Endothelial cell of umbilical vein (primary cell): ENCODE data around the gene SH3RF1. TPM values are rescaled to one million over a fixed set of nuclear protein-coding genes. Genes with fewer than 3 reads are reported as not detected.

Source experiments
- BruUV-seq: library from RNA; stranded (reverse); fragments of 400-500 nt; replicated peaks from 2 replicates; lab custom pipeline; 2021; lab: Mats Ljungman, UMichigan
- CTCF ChIA-PET: fragments of 300-600, 350-600 bp; sonication (Branson Sonifier 250); formaldehyde crosslinking; loops from one replicate; lab custom pipeline; 2021; ENCODE audit warnings: antibody characterized with exemption, inconsistent platforms; lab: Charles Lee
- POLR2A ChIA-PET: fragments of 300-600, 350-600 bp; sonication (Branson Sonifier 250); formaldehyde crosslinking; loops from one replicate; lab custom pipeline; 2021; ENCODE audit warnings: antibody characterized with exemption, inconsistent platforms; lab: Charles Lee
- DNase-seq: peaks from one replicate; pipeline ENCODE4 v3.0.0-alpha.2; 2011; ENCODE audit warnings: low read depth, low spot score
- FAIRE-seq: peaks from 2 replicates; lab custom pipeline; 2011; peaks lifted over from hg19 to GRCh38; lab: Jason Lieb, UNC
- H2AFZ ChIP-seq: 2 replicates; pipeline ENCODE4 v1.6.0; 2012; ENCODE audit warnings: low read depth, low read length, control low read depth, inconsistent platforms
- H3K27ac ChIP-seq: 2 replicates; pipeline ENCODE4 v1.5.1; 2011; ENCODE audit warnings: low read depth, mild to moderate bottlenecking, control low read depth, low read length, moderate library complexity; ENCODE audit not compliant: insufficient read depth
- H3K27me3 ChIP-seq, 2 experiments: 2 replicates each; pipeline versions ENCODE4 v1.6.0 to v1.6.1; 2011; ENCODE audit warnings: low read length in 2 of 2, mixed read lengths in 1 of 2; ENCODE audit not compliant: control insufficient read depth in 2 of 2, insufficient read depth in 2 of 2
- H3K36me3 ChIP-seq, 2 experiments: 2 replicates in 1 of 2; 3 replicates in 1 of 2; pipeline ENCODE4 v1.5.1; 2011; ENCODE audit warnings: low read length in 2 of 2, mild to moderate bottlenecking in 1 of 2, moderate library complexity in 1 of 2; ENCODE audit not compliant: control insufficient read depth in 2 of 2, insufficient read depth in 2 of 2; ENCODE audit errors: extremely low read depth in 1 of 2
- H3K4me1 ChIP-seq: 3 replicates; pipeline ENCODE4 v1.5.1; 2011; ENCODE audit warnings: mild to moderate bottlenecking, low read length; ENCODE audit not compliant: control insufficient read depth, insufficient read depth; ENCODE audit errors: extremely low read depth
- H3K4me2 ChIP-seq: 2 replicates; pipeline ENCODE4 v1.6.1; 2011; ENCODE audit warnings: low read length, control low read depth, mixed read lengths; ENCODE audit not compliant: insufficient read depth
- H3K4me3 ChIP-seq, 3 experiments: fragments of 200-600 bp in 1 of 3; sonication (generic), shearing (Covaris generic) in 1 of 3; replicated peaks in 1 of 3; 2 replicates each; pipeline ENCODE4 v1.5.1; 2011 to 2016; ENCODE audit warnings: control low read depth in 3 of 3, low read length in 3 of 3, mild to moderate bottlenecking in 2 of 3, inconsistent platforms in 1 of 3, low read depth in 1 of 3, moderate library complexity in 1 of 3; ENCODE audit not compliant: insufficient read depth in 1 of 3
- H3K79me2 ChIP-seq: 2 replicates; pipeline ENCODE4 v1.6.0; 2012; ENCODE audit warnings: low read length, inconsistent platforms; ENCODE audit not compliant: control insufficient read depth, insufficient read depth
- H3K9ac ChIP-seq: replicated peaks from 2 replicates; pipeline ENCODE3; 2011; ENCODE audit warnings: low read length, control low read depth; ENCODE audit not compliant: insufficient read depth; ENCODE audit errors: extremely low read depth
- H3K9me1 ChIP-seq: replicated peaks from 3 replicates; pipeline ENCODE4 v1.6.0; 2011; ENCODE audit warnings: mild to moderate bottlenecking, low read length; ENCODE audit not compliant: control insufficient read depth, insufficient read depth; ENCODE audit errors: extremely low read depth
- H3K9me3 ChIP-seq: replicated peaks from 2 replicates; pipeline ENCODE4 v1.5.1; 2012; ENCODE audit warnings: low read length, inconsistent platforms; ENCODE audit not compliant: control insufficient read depth, insufficient read depth
- H4K20me1 ChIP-seq: replicated peaks from 2 replicates; pipeline ENCODE3; 2011; ENCODE audit warnings: mild to moderate bottlenecking, low read length; ENCODE audit not compliant: control insufficient read depth, insufficient read depth; ENCODE audit errors: extremely low read depth
- EZH2 ChIP-seq: IDR thresholded peaks from 2 replicates; pipeline ENCODE4 v1.6.1; 2012; ENCODE audit warnings: borderline replicate concordance, low read depth, mild to moderate bottlenecking, moderate library complexity, low read length, inconsistent platforms; ENCODE audit not compliant: severe bottlenecking
- FOS ChIP-seq: IDR thresholded peaks from 2 replicates; pipeline ENCODE4 v1.6.1; 2011; ENCODE audit warnings: mild to moderate bottlenecking, low read length, moderate library complexity, borderline replicate concordance; ENCODE audit not compliant: insufficient read depth
- GATA2 ChIP-seq: IDR thresholded peaks from 2 replicates; pipeline ENCODE4 v1.7.0; 2011; ENCODE audit warnings: low read depth, mild to moderate bottlenecking, moderate library complexity, mixed read lengths, low read length; ENCODE audit not compliant: insufficient read length, insufficient read depth
- JUN ChIP-seq: IDR thresholded peaks from 2 replicates; pipeline ENCODE4 v1.6.1; 2011; ENCODE audit warnings: borderline replicate concordance, low read depth; ENCODE audit not compliant: insufficient read length, insufficient read depth
- MAX ChIP-seq: IDR thresholded peaks from 2 replicates; pipeline ENCODE4 v1.6.1; 2011; ENCODE audit not compliant: insufficient read depth, insufficient read length
- MYC ChIP-seq: IDR thresholded peaks from one replicate; pipeline ENCODE4 v1.6.1; 2011; ENCODE audit warnings: mild to moderate bottlenecking, low read depth, low read length
- POLR2A ChIP-seq: IDR thresholded peaks from 2 replicates; pipeline ENCODE4 v1.6.1; 2012; ENCODE audit warnings: low read depth, mild to moderate bottlenecking, control low read depth, low read length
- POLR2AphosphoS5 ChIP-seq: IDR thresholded peaks from 2 replicates; pipeline ENCODE4 v1.6.1; 2012; ENCODE audit warnings: low read depth, mild to moderate bottlenecking, control low read depth, low read length, moderate library complexity; ENCODE audit not compliant: insufficient read depth
- dilution Hi-C: fragments of 300-500 bp; cut with MboI; formaldehyde crosslinking; loops from one replicate; pipeline ENCODE4 v1.15.0; 2019; ENCODE audit warnings: low sequenced_read_pairs; ENCODE audit not compliant: extremely low pct_ligation_motif_present
- intact Hi-C: fragments of 100-400 bp; cut with micrococcal nuclease; formaldehyde crosslinking; loops from one replicate; pipeline ENCODE4 v1.10.0; 2022
- polyA plus RNA-seq, 4 experiments: library from polyadenylated mRNA; depleted of rRNA in 3 of 4; stranded (reverse) in 3 of 4; unstranded in 1 of 4; fragments of >200 nt; gene quantifications; 2 replicates each; pipeline versions ENCODE4 v1.2.1 to v1.2.3, GENCODE V29; 2011 to 2012; ENCODE audit warnings: missing spikeins in 1 of 4
- total RNA-seq: library from RNA; stranded (reverse); gene quantifications from 2 replicates; pipeline ENCODE4 v1.2.3, GENCODE V29; 2021
- TF ChIP-seq, protein P1 (sequence below), 2 donors: IDR thresholded peaks; 1 replicate in 1 of 2; 2 replicates in 1 of 2; pipeline ENCODE4 v1.5.1; 2011; ENCODE audit warnings: low read length in 2 of 2, mild to moderate bottlenecking in 2 of 2, moderate library complexity in 2 of 2, control low read depth in 1 of 2, inconsistent platforms in 1 of 2, low read depth in 1 of 2; ENCODE audit not compliant: insufficient read depth in 1 of 2; ENCODE audit errors: extremely low read depth in 1 of 2

The SH3RF1 gene
- total and polyA plus RNA-seq, 2 donors (not counting 3 experiments of a cell fraction or from before 2014, with no cell fraction given): 16.2 to 24.9 TPM

DNA sequence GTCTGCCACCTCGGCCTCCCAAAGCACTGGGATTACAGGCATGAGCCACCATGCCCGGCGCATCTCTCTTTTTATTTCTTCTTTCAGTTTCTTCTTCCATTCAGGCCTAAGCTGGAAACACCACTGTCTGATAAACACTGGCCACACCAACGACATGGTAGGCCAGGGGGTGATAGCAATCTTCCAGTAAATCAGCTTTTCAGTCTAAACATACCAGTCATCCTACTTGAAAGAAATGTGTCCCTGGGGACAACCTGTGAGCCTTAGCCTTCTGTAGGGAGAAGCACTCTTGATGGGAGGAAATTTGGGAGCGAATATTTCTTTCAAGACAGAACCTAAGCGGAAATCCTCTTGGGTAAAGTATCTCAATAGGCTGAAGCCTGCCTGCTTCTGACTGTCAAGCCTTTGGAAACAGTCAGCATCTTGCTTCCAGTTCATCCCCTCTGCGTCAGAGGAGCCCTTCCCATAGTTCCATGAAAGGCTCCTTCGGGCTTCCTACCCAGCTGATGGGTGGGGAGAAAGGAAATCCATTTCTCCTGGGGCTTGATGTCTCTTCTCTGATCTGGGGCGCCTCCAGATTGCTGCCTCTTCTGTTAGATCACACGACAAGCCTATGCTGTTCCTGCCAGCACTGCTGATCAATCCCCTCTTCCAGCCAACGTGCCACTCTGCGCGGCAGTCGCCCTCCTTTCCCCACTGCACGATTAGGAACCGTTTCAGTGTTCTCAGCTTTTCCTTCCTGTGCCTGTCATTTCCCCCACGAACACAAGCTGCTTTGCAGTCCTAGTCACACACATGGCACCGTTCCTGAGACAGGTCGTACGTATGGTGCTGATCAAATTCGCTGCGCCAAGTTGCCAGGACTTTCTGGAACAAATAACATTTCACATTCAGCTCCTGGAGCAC, 211.2 kb downstream of the SH3RF1 start:
- FAIRE-seq (peak; percentile 96), DNase-seq (peak; percentile 79)
- TF ChIP-seq FOS: peak; percentile 42
- TF ChIP-seq GATA2: no peak
- no peak for TF ChIP-seq MAX
- TF ChIP-seq POLR2A: peak; percentile 69
- no peak for TF ChIP-seq EZH2
- peak; percentile 46 for TF ChIP-seq MYC
- TF ChIP-seq, protein P1, sequence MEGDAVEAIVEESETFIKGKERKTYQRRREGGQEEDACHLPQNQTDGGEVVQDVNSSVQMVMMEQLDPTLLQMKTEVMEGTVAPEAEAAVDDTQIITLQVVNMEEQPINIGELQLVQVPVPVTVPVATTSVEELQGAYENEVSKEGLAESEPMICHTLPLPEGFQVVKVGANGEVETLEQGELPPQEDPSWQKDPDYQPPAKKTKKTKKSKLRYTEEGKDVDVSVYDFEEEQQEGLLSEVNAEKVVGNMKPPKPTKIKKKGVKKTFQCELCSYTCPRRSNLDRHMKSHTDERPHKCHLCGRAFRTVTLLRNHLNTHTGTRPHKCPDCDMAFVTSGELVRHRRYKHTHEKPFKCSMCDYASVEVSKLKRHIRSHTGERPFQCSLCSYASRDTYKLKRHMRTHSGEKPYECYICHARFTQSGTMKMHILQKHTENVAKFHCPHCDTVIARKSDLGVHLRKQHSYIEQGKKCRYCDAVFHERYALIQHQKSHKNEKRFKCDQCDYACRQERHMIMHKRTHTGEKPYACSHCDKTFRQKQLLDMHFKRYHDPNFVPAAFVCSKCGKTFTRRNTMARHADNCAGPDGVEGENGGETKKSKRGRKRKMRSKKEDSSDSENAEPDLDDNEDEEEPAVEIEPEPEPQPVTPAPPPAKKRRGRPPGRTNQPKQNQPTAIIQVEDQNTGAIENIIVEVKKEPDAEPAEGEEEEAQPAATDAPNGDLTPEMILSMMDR (IDR thresholded peaks at IDR 0.05; ENCODE audit: extremely low read depth in 1 of 2, insufficient read depth in 1 of 2, low read depth in 1 of 2, low read length in 2 of 2): no peak
- peak; percentile 60 for TF ChIP-seq POLR2AphosphoS5
- TF ChIP-seq JUN: peak; percentile 45
- Histone ChIP-seq H3K9me1 (no peaks in the 10 kb centered on the region), H3K27ac (peak overlapping the region; percentile 72), H3K36me3 (no peaks in the 10 kb centered on the region), H2AFZ (peak overlapping the region; percentile 42), H3K9ac (peak overlapping the region; percentile 54), H4K20me1 (no peaks in the 10 kb centered on the region), H3K4me2 (peak overlapping the region; percentile 44), H3K9me3 (no peaks in the 10 kb centered on the region), H3K79me2 (no peaks in the 10 kb centered on the region), H3K4me3 (no peak overlapping the region), H3K27me3 (no peaks in the 10 kb centered on the region), H3K4me1 (peaks cover 16% of the 10 kb centered on the region)
- dilution Hi-C loops: no loop called here
- intact Hi-C loops: loop anchor here (1.0 kb wide), 2 partner anchors 9 to 21 kb away; no protein-coding TSS in a partner anchor
- BruUV-seq: TSS peak; percentile 83
- CTCF ChIA-PET: interaction anchor here (0.5 to 1.4 kb wide), 5 partner anchors 9 to 138 kb away, joined by 3 read pairs; partner anchors contain the start of gene CBR4
- POLR2A ChIA-PET: no interaction called here
